Osteoblast (primary cell): ENCODE data around the gene AKR7A2. TPM values are rescaled to one million over a fixed set of nuclear protein-coding genes. Genes with fewer than 3 reads are reported as not detected.

Experiments used
- DNase-seq: peaks from one replicate; pipeline ENCODE4 v3.0.0; 2011; ENCODE audit warnings: low spot score, mixed read lengths; ENCODE audit not compliant: insufficient read length; ENCODE audit errors: missing footprints
- H2AFZ ChIP-seq: 2 replicates; pipeline ENCODE4 v1.6.0; 2011; ENCODE audit warnings: mild to moderate bottlenecking, low read length
- H3K27ac ChIP-seq: 2 replicates; pipeline ENCODE4 v1.5.1; 2011; ENCODE audit warnings: mild to moderate bottlenecking, low read depth, low read length, moderate library complexity
- H3K27me3 ChIP-seq: 2 replicates; pipeline ENCODE4 v1.6.0; 2012; ENCODE audit warnings: mild to moderate bottlenecking, control low read depth, inconsistent platforms, low read length, moderate library complexity; ENCODE audit not compliant: insufficient read depth
- H3K36me3 ChIP-seq: 2 replicates; pipeline ENCODE4 v1.5.1; 2011; ENCODE audit warnings: mild to moderate bottlenecking, low read length, control low read depth, moderate library complexity; ENCODE audit not compliant: insufficient read depth
- H3K4me1 ChIP-seq: 2 replicates; pipeline ENCODE4 v1.5.1; 2011; ENCODE audit warnings: mild to moderate bottlenecking, low read length, control low read depth, moderate library complexity; ENCODE audit not compliant: insufficient read depth
- H3K4me2 ChIP-seq: 2 replicates; pipeline ENCODE4 v1.6.0; 2011; ENCODE audit warnings: mild to moderate bottlenecking, low read length; ENCODE audit not compliant: insufficient read depth
- H3K4me3 ChIP-seq: fragments of 200-600 bp; sonication (generic); 3 replicates; pipeline ENCODE4 v1.5.1; 2012; ENCODE audit warnings: mild to moderate bottlenecking, low read length, inconsistent platforms; ENCODE audit not compliant: insufficient read depth
- H3K79me2 ChIP-seq: 2 replicates; pipeline ENCODE4 v1.6.0; 2012; ENCODE audit warnings: mild to moderate bottlenecking, low read length, control low read depth, inconsistent platforms; ENCODE audit not compliant: insufficient read depth
- H3K9me3 ChIP-seq: 2 replicates; pipeline ENCODE4 v1.5.1; 2011; ENCODE audit warnings: low read depth, low read length, control low read depth
- H4K20me1 ChIP-seq: 2 replicates; pipeline ENCODE4 v1.6.0; 2012; ENCODE audit warnings: mild to moderate bottlenecking, low read length, control low read depth; ENCODE audit not compliant: insufficient read depth
- total RNA-seq: library from RNA; depleted of rRNA; stranded (reverse); fragments of >200 nt; gene quantifications from 2 replicates; pipeline ENCODE4 v1.2.3, GENCODE V29; 2012
- TF ChIP-seq, protein P1 (sequence below): IDR thresholded peaks from 2 replicates; pipeline ENCODE4 v1.5.1; 2011; ENCODE audit warnings: mild to moderate bottlenecking, low read depth, low read length, moderate library complexity; ENCODE audit errors: extremely low read depth

AKR7A2 gene
- total RNA-seq, 1 donor: 66.2 TPM

DNA sequence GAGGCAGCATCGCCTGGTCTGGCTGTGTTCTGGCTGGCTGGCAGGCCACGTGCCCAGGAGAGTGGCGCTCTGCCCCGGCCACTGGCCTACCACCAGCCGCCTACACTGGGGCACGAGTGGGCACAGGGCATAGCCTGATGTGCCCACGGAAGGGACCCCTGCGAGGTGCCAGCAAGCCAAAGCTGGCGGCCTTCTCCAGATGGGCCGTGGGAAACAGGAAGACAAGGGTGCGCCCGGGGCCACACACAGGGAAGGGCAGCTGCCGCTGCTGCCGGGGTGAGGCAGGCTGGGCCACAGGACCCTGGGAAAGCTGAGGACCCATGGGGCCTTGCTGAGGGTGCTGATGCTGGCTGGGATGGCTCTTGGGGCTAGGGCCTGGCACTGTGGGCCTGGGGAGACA lies 40.9 kb upstream of the AKR7A2 start:
- H3K36me3 ChIP-seq: peaks cover 79% of the 10 kb centered on the region
- H3K4me1 ChIP-seq: no peaks in the 10 kb centered on the region
- no peaks in the 10 kb centered on the region for H3K9me3 ChIP-seq
- H3K4me2 ChIP-seq: no peak overlapping the region
- no peak for DNase-seq
- peaks cover 26% of the 10 kb centered on the region for H3K79me2 ChIP-seq
- H3K4me3 ChIP-seq: no peak overlapping the region
- no peaks in the 10 kb centered on the region for H3K27me3 ChIP-seq
- no peak overlapping the region for H2AFZ ChIP-seq
- H3K27ac ChIP-seq: no peak overlapping the region
- peaks cover 28% of the 10 kb centered on the region for H4K20me1 ChIP-seq
- TF ChIP-seq, protein P1, sequence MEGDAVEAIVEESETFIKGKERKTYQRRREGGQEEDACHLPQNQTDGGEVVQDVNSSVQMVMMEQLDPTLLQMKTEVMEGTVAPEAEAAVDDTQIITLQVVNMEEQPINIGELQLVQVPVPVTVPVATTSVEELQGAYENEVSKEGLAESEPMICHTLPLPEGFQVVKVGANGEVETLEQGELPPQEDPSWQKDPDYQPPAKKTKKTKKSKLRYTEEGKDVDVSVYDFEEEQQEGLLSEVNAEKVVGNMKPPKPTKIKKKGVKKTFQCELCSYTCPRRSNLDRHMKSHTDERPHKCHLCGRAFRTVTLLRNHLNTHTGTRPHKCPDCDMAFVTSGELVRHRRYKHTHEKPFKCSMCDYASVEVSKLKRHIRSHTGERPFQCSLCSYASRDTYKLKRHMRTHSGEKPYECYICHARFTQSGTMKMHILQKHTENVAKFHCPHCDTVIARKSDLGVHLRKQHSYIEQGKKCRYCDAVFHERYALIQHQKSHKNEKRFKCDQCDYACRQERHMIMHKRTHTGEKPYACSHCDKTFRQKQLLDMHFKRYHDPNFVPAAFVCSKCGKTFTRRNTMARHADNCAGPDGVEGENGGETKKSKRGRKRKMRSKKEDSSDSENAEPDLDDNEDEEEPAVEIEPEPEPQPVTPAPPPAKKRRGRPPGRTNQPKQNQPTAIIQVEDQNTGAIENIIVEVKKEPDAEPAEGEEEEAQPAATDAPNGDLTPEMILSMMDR: no peak

- Histone ChIP-seq H3K4me3 (no peak overlapping the region), H3K27ac (no peak overlapping the region), H3K4me1 (no peaks in the 10 kb centered on the region), H3K27me3 (no peaks in the 10 kb centered on the region), H4K20me1 (peaks cover 21% of the 10 kb centered on the region), H3K4me2 (no peak overlapping the region), H3K9me3 (no peaks in the 10 kb centered on the region), H3K79me2 (peaks cover 21% of the 10 kb centered on the region), H2AFZ (no peak overlapping the region), H3K36me3 (peaks cover 77% of the 10 kb centered on the region)
- TF ChIP-seq, protein P1: no peak
- no peak for DNase-seq
These were observed 39.9 kb upstream of the AKR7A2 start for GRCh38 chr1:19351873-19352272.

DNA sequence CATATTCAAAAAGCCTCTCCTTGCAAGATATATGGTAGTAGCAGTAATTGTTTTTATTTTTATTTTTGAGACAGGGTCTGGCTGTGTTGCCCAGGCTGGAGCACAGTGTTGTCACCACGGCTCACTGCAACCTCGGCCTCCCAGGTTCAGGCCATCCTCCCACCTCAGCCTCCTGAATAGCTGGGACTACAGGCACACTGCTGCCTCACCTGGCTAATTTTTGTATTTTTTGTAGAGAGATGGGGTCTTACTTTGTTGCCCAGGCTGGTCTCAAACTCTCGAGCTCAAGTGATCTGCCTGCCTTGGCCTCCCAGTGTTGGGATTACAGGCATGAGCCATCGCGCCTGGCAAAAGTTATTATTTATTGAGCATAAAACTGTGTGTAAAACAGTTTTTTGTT lies 38.6 kb upstream of the AKR7A2 start:
- DNase-seq: no peak
- no peaks in the 10 kb centered on the region for H3K4me1 ChIP-seq
- no peaks in the 10 kb centered on the region for H3K27me3 ChIP-seq
- H3K9me3 ChIP-seq: no peaks in the 10 kb centered on the region
- H4K20me1 ChIP-seq: peaks cover 12% of the 10 kb centered on the region
- no peak overlapping the region for H3K27ac ChIP-seq
- peaks cover 64% of the 10 kb centered on the region for H3K36me3 ChIP-seq
- no peak overlapping the region for H3K4me2 ChIP-seq
- H3K4me3 ChIP-seq: no peak overlapping the region
- no peak overlapping the region for H2AFZ ChIP-seq
- TF ChIP-seq, protein P1: no peak
- peaks cover 11% of the 10 kb centered on the region for H3K79me2 ChIP-seq

GRCh38 chr1:19349999-19350398 lies 38.1 kb upstream of the AKR7A2 start:
- Histone ChIP-seq H2AFZ (no peak overlapping the region), H4K20me1 (peaks cover 13% of the 10 kb centered on the region), H3K4me1 (no peaks in the 10 kb centered on the region), H3K9me3 (no peaks in the 10 kb centered on the region), H3K27ac (no peak overlapping the region), H3K36me3 (peaks cover 64% of the 10 kb centered on the region), H3K4me2 (no peak overlapping the region), H3K27me3 (no peaks in the 10 kb centered on the region), H3K4me3 (no peak overlapping the region), H3K79me2 (peaks cover 10% of the 10 kb centered on the region)
- TF ChIP-seq, protein P1: no peak
- DNase-seq: no peak
